ENCODE data around the gene DPYSL5.

DNA sequence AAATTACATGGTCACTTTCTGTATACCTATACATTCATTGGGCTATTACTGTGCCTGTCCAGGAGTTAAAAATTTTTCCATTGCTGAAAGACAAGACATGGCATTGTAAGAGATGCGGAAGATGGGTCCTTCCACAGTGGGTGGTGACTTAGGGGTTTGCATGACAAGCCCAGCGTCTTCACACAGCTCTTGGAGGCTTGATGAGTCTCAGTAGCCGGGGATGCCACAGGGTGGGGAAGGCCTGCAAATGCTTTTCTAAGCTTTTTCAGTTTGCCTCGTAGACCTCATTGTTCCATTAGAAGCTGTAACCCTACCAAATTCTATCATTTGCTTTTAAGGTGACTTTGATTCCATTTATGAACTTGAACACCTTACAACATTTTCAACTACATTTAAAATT is 104.4 kb downstream of the DPYSL5 start:
- TF ChIP-seq, protein P1, sequence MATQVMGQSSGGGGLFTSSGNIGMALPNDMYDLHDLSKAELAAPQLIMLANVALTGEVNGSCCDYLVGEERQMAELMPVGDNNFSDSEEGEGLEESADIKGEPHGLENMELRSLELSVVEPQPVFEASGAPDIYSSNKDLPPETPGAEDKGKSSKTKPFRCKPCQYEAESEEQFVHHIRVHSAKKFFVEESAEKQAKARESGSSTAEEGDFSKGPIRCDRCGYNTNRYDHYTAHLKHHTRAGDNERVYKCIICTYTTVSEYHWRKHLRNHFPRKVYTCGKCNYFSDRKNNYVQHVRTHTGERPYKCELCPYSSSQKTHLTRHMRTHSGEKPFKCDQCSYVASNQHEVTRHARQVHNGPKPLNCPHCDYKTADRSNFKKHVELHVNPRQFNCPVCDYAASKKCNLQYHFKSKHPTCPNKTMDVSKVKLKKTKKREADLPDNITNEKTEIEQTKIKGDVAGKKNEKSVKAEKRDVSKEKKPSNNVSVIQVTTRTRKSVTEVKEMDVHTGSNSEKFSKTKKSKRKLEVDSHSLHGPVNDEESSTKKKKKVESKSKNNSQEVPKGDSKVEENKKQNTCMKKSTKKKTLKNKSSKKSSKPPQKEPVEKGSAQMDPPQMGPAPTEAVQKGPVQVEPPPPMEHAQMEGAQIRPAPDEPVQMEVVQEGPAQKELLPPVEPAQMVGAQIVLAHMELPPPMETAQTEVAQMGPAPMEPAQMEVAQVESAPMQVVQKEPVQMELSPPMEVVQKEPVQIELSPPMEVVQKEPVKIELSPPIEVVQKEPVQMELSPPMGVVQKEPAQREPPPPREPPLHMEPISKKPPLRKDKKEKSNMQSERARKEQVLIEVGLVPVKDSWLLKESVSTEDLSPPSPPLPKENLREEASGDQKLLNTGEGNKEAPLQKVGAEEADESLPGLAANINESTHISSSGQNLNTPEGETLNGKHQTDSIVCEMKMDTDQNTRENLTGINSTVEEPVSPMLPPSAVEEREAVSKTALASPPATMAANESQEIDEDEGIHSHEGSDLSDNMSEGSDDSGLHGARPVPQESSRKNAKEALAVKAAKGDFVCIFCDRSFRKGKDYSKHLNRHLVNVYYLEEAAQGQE (IDR thresholded peaks at IDR 0.05) = no peak
- no peak for TF ChIP-seq POLR2A (IDR thresholded peaks at IDR 0.05; ENCODE audit: low read length)
- TF ChIP-seq, protein P2, sequence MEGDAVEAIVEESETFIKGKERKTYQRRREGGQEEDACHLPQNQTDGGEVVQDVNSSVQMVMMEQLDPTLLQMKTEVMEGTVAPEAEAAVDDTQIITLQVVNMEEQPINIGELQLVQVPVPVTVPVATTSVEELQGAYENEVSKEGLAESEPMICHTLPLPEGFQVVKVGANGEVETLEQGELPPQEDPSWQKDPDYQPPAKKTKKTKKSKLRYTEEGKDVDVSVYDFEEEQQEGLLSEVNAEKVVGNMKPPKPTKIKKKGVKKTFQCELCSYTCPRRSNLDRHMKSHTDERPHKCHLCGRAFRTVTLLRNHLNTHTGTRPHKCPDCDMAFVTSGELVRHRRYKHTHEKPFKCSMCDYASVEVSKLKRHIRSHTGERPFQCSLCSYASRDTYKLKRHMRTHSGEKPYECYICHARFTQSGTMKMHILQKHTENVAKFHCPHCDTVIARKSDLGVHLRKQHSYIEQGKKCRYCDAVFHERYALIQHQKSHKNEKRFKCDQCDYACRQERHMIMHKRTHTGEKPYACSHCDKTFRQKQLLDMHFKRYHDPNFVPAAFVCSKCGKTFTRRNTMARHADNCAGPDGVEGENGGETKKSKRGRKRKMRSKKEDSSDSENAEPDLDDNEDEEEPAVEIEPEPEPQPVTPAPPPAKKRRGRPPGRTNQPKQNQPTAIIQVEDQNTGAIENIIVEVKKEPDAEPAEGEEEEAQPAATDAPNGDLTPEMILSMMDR (IDR thresholded peaks at IDR 0.05) = no peak
- no peak for TF ChIP-seq RAD21 (conservative IDR thresholded peaks at IDR 0.05 in 1 of 2, IDR thresholded peaks at IDR 0.05 in 1 of 2)
- no peak for TF ChIP-seq RCOR1 (IDR thresholded peaks at IDR 0.05; ENCODE audit: low read depth, low read length)
- no peak for TF ChIP-seq PHF8 (IDR thresholded peaks at IDR 0.05; ENCODE audit: borderline replicate concordance, low read depth)
- TF ChIP-seq SMC3 (IDR thresholded peaks at IDR 0.05) = no peak
- TF ChIP-seq, protein P3, sequence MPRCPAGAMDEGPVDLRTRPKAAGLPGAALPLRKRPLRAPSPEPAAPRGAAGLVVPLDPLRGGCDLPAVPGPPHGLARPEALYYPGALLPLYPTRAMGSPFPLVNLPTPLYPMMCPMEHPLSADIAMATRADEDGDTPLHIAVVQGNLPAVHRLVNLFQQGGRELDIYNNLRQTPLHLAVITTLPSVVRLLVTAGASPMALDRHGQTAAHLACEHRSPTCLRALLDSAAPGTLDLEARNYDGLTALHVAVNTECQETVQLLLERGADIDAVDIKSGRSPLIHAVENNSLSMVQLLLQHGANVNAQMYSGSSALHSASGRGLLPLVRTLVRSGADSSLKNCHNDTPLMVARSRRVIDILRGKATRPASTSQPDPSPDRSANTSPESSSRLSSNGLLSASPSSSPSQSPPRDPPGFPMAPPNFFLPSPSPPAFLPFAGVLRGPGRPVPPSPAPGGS (IDR thresholded peaks at IDR 0.05) = no peak
- no peak for TF ChIP-seq RFX5 (IDR thresholded peaks at IDR 0.05)
- TF ChIP-seq EP300 (IDR thresholded peaks at IDR 0.05) = no peak

Data from A549 (cell line).